Inflammatory macrophage treated with lipopolysaccharide for 4 hours (primary cell): Measurements from ENCODE around the gene OR14A2.
"Not testable (repeated sequence)": the region's sequence is repeated elsewhere in the genome, so short reads cannot be mapped to it uniquely, and the experiment has no call there.

Experiments used
- DNase-seq: peaks from one replicate; pipeline ENCODE4 v3.0.0-alpha.2; 2020

OR14A2 gene

DNA sequence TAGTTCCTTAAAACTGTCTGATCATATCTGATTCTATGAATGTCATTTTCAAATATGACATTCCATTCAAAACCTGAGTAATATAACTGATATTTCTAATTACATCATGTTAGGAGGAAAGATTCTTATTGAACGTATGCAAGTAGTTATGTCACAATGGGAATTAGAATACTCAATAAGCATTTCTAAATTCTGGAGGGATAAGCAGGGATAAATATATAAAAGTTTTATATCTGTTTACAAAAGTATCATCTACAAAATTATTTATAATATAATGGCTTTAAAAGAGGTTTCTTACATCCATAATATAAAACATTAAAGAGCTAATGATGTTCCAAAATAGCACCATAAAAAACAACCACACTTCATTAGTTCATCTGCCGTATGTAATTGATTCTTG is at the start of gene OR14A2:
TSS of gene OR14A2 (minus strand) at position 101 of the 400 bp plus-strand sequence.
- no peak for DNase-seq

GRCh38 chr1:247797518-247797917 is 49.6 kb upstream of the OR14A2 start:
- no peak for DNase-seq

DNA sequence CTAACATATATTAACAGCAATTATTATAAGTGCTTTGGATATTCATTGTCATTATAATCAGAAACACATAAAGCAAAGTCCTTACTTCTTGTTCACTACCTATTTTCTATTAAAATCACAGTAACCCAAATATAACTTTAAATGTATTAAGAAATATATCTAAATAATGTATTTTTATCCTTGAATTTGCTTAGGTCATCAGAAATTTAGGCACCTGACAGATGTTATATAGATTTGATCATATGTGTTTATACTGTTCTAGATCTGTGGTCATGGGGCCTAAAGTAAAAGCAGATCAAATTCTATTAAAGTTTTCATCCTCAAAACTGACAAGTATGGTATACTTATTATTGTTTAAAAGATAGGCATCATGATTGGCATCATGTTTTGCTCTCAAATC is 21.7 kb upstream of the OR14A2 start:
- no peak for DNase-seq

- DNase-seq, result no peak
These were observed 12.5 kb upstream of the OR14A2 start, which contains the start of gene OR1C1 for GRCh38 chr1:247760456-247760855. OR1C1 (minus strand) TSS chr1:247760556; CDS start chr1:247758406, 2,150 bp downstream.

DNA sequence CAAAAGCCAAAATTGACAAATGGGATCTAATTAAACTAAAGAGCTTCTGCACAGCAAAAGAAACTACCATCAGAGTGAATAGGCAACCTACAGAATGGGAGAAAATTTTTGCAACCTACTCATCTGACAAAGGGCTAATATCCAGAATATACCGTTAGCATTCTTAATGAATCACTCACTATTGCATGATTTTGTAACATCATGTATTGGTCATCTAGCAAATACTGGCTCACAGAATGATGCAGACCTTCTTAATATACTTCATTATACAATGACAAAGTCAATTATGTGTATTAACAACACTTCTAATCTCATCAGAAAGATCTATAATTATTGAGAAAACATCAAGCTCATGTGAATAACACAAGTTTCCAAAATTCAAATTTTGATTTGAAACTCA is 6.4 kb upstream of the OR14A2 start:
- not testable (repeated sequence) for DNase-seq

DNA sequence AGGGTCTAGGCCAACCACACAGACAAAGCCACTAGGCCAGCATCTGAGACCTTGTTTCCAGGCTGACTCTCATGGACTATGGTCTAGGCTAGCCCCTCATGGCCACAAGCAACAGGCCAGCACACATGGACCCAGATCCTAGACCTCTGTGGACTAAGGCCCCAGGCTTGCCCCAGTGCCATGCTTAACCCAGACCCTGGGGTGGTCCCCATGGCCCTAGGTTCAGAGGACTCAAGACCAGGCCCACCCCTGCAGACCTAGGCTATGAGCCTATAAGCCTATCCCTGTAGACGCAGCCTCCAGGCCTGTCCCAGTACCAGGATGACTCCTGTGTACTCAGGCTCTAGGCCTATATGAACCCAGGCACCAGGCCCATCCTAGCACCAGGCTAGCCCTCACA is 1.9 kb upstream of the OR14A2 start:
- DNase-seq, result no peak

DNA sequence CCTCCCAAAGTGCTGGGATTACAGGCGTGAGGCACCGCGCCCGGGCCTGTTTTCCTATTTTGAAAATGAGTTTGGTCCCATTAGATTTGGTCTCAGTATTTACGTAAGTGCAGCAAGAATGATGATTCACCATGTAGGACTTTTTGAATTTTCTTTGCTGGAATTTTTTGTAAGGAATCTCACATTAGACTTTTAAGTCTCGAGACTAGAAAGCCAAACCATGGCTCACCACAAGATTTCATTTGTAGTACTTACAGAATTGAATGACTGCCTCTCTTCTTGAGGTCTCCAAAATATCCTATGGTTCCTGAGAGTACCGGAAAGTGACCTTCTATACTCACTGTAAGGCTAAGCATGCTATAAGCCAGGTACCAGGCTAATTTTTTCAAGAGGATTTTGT is 325 bp downstream of the OR14A2 start:
- DNase-seq, result no peak

DNA sequence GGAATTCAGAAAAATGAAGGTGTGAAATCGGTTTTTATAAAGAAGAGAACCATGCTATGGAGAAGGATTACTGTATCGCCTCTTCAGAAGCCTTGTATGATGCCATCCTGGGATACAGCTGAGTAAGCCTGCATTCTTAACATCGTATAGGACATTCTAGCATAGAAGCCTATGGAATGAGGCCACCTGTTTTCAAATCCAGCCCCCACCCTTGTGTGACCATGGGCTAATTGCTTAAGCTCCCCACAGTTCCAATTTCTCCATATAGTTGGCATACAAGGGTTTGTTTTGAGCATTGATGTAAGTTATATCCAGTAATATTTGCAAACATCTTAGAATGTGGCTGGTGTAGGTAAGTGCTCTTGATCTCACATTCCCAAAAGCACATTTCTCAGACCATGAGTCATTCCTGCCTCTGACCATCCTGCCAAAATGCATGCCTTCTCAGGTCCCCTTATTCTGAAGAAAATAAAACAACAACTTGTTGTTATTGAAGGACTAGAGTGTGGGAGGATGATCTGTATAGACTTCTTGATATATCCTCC is 1.5 kb downstream of the OR14A2 start:
- DNase-seq, result no peak

GRCh38 chr1:247742215-247742760 is 5.7 kb downstream of the OR14A2 start:
- not testable (repeated sequence) for DNase-seq

DNA sequence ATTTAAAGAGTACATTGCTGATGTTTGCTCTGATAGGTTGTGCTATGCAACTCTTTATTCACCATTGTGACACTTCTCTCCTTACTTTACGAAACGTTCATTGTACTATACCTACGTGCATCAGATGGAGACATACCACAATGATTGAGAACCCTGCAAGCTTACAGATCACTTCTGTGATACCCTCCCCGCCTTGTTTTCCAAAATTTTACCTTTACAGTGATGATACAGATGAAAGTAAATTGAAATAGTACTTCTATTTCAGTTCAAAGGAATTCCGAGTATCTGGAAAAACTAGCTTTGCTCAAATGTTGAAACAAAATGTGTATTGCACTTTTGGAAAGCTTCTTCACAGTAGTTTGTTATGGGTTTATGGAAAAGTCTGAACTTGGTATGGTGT is 6.2 kb downstream of the OR14A2 start:
- DNase-seq, result no peak

DNA sequence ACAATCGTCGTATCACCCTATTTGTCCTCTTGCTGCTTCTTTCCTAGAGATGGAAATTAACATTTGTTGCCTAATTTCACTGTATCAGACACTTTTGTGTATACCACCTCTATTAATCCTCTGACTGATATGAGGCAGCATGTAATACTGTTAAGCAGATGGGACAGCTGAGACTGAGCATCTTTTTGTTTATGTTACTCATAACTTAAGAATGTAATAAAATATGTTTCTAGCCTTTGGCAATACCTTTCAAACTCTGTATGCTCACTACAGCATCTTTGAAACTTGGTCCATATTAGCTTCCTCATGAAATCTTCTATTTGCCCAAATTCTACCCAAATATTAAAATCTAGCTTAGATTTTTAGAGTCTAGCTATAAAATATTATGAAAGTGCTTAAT is 7.2 kb downstream of the OR14A2 start:
- no peak for DNase-seq

- no peak for DNase-seq
These were observed 9.6 kb downstream of the OR14A2 start, which contains the start of gene OR14K1 for GRCh38 chr1:247738315-247738714. OR14K1 (plus strand) TSS chr1:247738615; CDS start chr1:247738615, 0 bp downstream.

DNA sequence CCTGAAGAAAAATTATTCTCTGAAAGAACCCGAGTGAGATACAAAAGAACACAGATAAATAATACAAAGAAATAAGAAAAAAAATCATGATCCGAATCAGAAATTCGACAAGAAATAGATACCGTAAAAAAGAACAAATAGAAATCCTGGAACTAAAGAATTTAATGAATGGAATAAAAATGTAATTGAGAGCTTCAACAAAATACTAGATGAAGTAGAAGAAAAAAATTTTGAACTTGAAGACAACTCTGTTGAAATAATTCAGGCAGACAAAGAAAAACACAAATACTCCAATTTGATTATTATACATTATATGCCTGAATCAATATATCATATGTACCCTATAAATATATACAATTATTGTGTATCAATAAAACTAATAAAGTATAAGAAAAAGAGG is 26.7 kb downstream of the OR14A2 start:
- DNase-seq, result no peak

DNA sequence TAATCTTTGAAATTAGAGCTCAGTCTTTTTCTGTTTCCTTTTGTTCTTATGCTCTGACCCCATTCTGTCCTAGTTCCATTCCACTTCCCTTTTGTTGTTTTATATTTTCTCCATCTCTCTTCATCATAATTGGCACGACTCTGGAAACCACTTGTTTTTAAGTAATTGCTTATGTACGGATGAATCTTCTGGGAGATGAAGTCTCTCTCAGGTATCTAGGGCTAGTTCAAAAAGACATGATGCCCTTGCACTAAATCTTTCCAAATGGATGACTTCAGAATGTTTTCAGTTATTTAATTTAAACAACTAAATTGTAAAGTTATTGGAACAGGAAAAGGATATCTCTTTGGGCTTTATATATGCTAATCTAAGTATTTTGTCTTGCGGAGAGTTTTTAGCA is 31.4 kb downstream of the OR14A2 start, which contains the start of gene OR6F1:
TSS of gene OR6F1 (minus strand) at position 101 of the 400 bp plus-strand sequence. CDS start 3,891 bp downstream, outside the sequence.
- no peak for DNase-seq

GRCh38 chr1:247713753-247714152 is 34.2 kb downstream of the OR14A2 start:
- DNase-seq, result no peak

DNA sequence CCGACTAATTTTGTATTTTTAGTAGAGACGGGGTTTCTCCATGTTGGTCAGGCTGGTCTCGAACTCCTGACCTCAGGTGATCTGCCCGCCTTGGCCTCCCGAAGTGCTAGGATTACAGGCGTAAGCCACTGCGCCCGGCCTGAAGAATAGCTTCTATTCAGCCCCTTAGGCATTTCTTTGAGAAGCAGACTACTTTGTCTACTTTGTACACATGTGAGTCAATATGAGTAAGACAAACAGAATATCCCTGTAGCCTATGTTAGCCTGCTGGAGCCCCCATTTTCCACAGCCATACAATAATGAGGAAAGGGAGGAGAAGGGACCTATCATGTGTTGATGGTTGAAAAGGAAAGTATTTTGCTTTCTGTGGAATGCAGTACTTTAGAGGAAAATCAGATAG is 37.3 kb downstream of the OR14A2 start:
- not testable (repeated sequence) for DNase-seq

- DNase-seq, result no peak
These were observed 46.6 kb downstream of the OR14A2 start for GRCh38 chr1:247701338-247701737.

- DNase-seq, result peak; percentile 70
These were observed 66.5 kb downstream of the OR14A2 start for GRCh38 chr1:247681288-247681897.

- DNase-seq, result no peak
These were observed 67.8 kb downstream of the OR14A2 start for GRCh38 chr1:247680171-247680570.

GRCh38 chr1:247679639-247680038 is 68.3 kb downstream of the OR14A2 start, which contains the start of gene OR13G1:
OR13G1 (minus strand) TSS chr1:247679739; CDS start chr1:247673041, 6,698 bp downstream.
- no peak for DNase-seq
